Natural killer cell (primary cell): Measurements from ENCODE around the gene ROR1. TPM values are rescaled to one million over a fixed set of nuclear protein-coding genes. Genes with fewer than 3 reads are reported as not detected.

ENCODE experiments used
- ATAC-seq, 3 donors: fragments of 150-1000 bp in 2 of 3; fragments of 200-7000 bp in 1 of 3; cut with Tn5 transposase; 1 replicate in 1 of 3; 2 replicates in 2 of 3; pipeline ENCODE4 v1.10.0; 2021; ENCODE audit warnings: mild to moderate bottlenecking in 2 of 3, moderate library complexity in 2 of 3
- DNase-seq, 2 donors: peaks; one replicate each; pipeline versions ENCODE4 v3.0.0 to v3.0.0-alpha.2; 2013 to 2021; ENCODE audit warnings: mixed read lengths in 1 of 2
- H3K27ac ChIP-seq: one replicate; pipeline ENCODE4 v1.5.1; 2013; ENCODE audit warnings: mild to moderate bottlenecking, low read length
- H3K27me3 ChIP-seq: one replicate; pipeline ENCODE4 v1.6.1; 2013; ENCODE audit warnings: low read length; ENCODE audit not compliant: control insufficient read depth, insufficient read depth
- H3K36me3 ChIP-seq: one replicate; pipeline ENCODE4 v1.6.1; 2013; ENCODE audit warnings: low read length; ENCODE audit not compliant: control insufficient read depth, insufficient read depth
- H3K4me1 ChIP-seq: one replicate; pipeline ENCODE4 v1.6.1; 2013; ENCODE audit warnings: low read length; ENCODE audit not compliant: control insufficient read depth, insufficient read depth
- H3K4me3 ChIP-seq: one replicate; pipeline ENCODE4 v1.5.1; 2013; ENCODE audit warnings: low read length
- H3K9me3 ChIP-seq: one replicate; pipeline ENCODE4 v1.6.1; 2013; ENCODE audit warnings: low read length; ENCODE audit not compliant: control insufficient read depth, insufficient read depth
- H3K27ac Mint-ChIP-seq, 2 donors: one replicate each; pipeline ENCODE4 v1.8.0; 2022; ENCODE audit warnings: mild to moderate bottlenecking in 2 of 2, mixed read lengths in 2 of 2, moderate library complexity in 1 of 2
- H3K27me3 Mint-ChIP-seq, 2 donors: one replicate each; pipeline ENCODE4 v1.8.0; 2022; ENCODE audit warnings: low read depth in 2 of 2, mixed read lengths in 2 of 2
- H3K36me3 Mint-ChIP-seq: one replicate; pipeline ENCODE4 v1.8.0; 2022; ENCODE audit warnings: mixed read lengths
- H3K4me1 Mint-ChIP-seq, 2 donors: one replicate each; pipeline ENCODE4 v1.8.0; 2022; ENCODE audit warnings: mixed read lengths in 2 of 2
- H3K4me3 Mint-ChIP-seq: one replicate; pipeline ENCODE4 v1.8.0; 2022; ENCODE audit warnings: mild to moderate bottlenecking, moderate library complexity, mixed read lengths
- H3K9me3 Mint-ChIP-seq, 2 donors: one replicate each; pipeline ENCODE4 v1.8.0; 2022; ENCODE audit warnings: mixed read lengths in 2 of 2
- WGBS: methylation state at CpG from one replicate; pipeline ENCODE4 v1.1.7; 2013; ENCODE audit warnings: missing lambda C conversion rate; ENCODE audit not compliant: insufficient coverage; 5-methylcytosine and 5-hydroxymethylcytosine counted together
- intact Hi-C: fragments of 100-400 bp; cut with micrococcal nuclease; formaldehyde crosslinking; loops from one replicate; pipeline ENCODE4 v1.14.2; 2022
- total RNA-seq, 4 donors: library from RNA; stranded (reverse); fragments of 120-200 nt in 1 of 4; gene quantifications; one replicate each; pipeline versions ENCODE4 v1.2.3 to v1.2.4, GENCODE V29; 2013 to 2022
- TF ChIP-seq, protein P1 (sequence below): fragments of 200-600 bp; IDR thresholded peaks from one replicate; pipeline ENCODE4 v1.8.0; 2022; ENCODE audit warnings: antibody characterized with exemption

The ROR1 gene
- total RNA-seq, 3 donors from 2014 or later (not counting 1 experiment from before 2014, with no cell fraction given) = 0.05 to 0.35 (median 0.27) TPM

DNA sequence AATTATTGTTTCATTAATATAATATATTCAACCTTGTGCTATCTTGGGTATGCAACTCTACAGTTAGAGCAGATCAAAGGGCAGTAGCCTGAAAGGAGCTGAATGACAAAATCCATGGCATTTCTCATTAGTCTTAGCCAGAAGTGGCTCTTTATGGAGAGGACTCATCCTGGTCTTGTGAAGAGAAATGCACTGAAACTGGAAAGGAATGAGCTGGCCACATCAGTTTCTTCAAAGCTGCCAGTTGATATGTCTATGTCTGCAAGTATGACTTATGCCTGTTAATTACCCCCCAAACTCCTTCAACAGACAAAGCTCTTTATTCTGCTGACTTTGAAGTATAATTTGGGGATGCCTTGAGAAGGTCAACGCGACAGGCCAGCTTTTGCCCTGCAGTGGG, 310.6 kb downstream of the ROR1 start:
- Histone ChIP-seq H3K4me1 (no peaks in the 10 kb centered on the region), H3K9me3 (no peaks in the 10 kb centered on the region), H3K27ac (no peak overlapping the region), H3K4me3 (no peak overlapping the region), H3K27me3 (no peaks in the 10 kb centered on the region), H3K36me3 (no peaks in the 10 kb centered on the region)
- 100% methylated on average over 2 of the region's 2 CpGs for WGBS
- TF ChIP-seq, protein P1, sequence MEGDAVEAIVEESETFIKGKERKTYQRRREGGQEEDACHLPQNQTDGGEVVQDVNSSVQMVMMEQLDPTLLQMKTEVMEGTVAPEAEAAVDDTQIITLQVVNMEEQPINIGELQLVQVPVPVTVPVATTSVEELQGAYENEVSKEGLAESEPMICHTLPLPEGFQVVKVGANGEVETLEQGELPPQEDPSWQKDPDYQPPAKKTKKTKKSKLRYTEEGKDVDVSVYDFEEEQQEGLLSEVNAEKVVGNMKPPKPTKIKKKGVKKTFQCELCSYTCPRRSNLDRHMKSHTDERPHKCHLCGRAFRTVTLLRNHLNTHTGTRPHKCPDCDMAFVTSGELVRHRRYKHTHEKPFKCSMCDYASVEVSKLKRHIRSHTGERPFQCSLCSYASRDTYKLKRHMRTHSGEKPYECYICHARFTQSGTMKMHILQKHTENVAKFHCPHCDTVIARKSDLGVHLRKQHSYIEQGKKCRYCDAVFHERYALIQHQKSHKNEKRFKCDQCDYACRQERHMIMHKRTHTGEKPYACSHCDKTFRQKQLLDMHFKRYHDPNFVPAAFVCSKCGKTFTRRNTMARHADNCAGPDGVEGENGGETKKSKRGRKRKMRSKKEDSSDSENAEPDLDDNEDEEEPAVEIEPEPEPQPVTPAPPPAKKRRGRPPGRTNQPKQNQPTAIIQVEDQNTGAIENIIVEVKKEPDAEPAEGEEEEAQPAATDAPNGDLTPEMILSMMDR = no peak
- DNase-seq (no peak), ATAC-seq (no peak)
- Mint-ChIP-seq H3K27me3 (no peaks in the 10 kb centered on the region), H3K9me3 (no peaks in the 10 kb centered on the region), H3K27ac (no peak overlapping the region), H3K36me3 (no peaks in the 10 kb centered on the region), H3K4me3 (no peak overlapping the region), H3K4me1 (no peaks in the 10 kb centered on the region)
- intact Hi-C loops = no loop called here

DNA sequence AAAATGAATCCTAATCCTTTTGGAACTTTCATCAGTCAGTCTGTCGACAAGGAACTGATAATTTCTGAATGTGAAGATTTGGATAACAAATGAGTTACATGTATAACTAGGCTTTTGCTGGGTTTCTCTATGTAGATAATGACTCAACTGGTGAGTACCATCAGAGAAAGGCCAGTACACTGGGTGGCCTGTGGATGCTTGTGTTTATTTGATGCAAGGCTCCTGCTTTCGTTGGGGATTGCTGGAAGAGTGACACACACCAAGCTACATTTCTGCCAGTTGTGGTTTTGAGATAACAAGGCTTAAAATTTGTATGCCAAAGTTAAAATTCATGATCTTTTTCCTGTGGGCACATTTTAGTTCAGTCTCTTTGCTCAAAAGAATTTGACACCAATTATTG, 314.0 kb downstream of the ROR1 start:
- H3K27ac Mint-ChIP-seq = no peak overlapping the region
- TF ChIP-seq, protein P1 = no peak
- H3K9me3 Mint-ChIP-seq = no peaks in the 10 kb centered on the region
- Histone ChIP-seq H3K36me3 (no peaks in the 10 kb centered on the region), H3K27ac (no peak overlapping the region), H3K27me3 (no peaks in the 10 kb centered on the region), H3K4me3 (no peak overlapping the region), H3K4me1 (no peaks in the 10 kb centered on the region), H3K9me3 (no peaks in the 10 kb centered on the region)
- intact Hi-C loops = no loop called here
- H3K4me3 Mint-ChIP-seq = no peak overlapping the region
- ATAC-seq (no peak), DNase-seq (no peak)
- no peaks in the 10 kb centered on the region for H3K4me1 Mint-ChIP-seq
- WGBS = 43% methylated on average over 2 of the region's 2 CpGs
- H3K27me3 Mint-ChIP-seq = no peaks in the 10 kb centered on the region
- no peaks in the 10 kb centered on the region for H3K36me3 Mint-ChIP-seq

DNA sequence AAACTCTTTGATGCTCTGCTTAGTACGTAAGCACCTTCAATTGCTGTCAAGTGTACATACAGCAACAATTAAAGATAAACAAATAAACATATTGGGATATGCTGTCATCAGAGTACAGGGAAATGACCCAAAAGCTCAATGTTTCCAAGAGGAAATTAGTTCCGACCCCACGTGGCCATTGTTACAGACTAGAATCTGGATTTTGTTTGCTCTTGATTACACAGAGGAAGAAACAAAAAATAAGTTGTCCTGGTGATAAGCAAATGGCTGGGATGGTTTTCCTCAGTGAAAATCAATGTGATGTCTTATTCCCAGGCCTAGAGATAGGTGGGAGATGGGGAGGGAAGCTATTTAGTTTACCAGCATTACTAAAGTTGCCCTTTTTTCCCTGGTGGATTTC, 316.6 kb downstream of the ROR1 start:
- Mint-ChIP-seq H3K4me1 (no peaks in the 10 kb centered on the region), H3K4me3 (no peak overlapping the region), H3K36me3 (no peaks in the 10 kb centered on the region), H3K9me3 (no peaks in the 10 kb centered on the region), H3K27me3 (peaks cover 0 to 17% of the 10 kb centered on the region in 2 donors), H3K27ac (no peak overlapping the region)
- Histone ChIP-seq H3K9me3 (no peaks in the 10 kb centered on the region), H3K4me3 (no peak overlapping the region), H3K27me3 (no peaks in the 10 kb centered on the region), H3K36me3 (no peaks in the 10 kb centered on the region), H3K27ac (no peak overlapping the region), H3K4me1 (no peaks in the 10 kb centered on the region)
- DNase-seq (no peak), ATAC-seq (no peak)
- 87% methylated on average over 3 of the region's 3 CpGs for WGBS
- TF ChIP-seq, protein P1 = no peak
- intact Hi-C loops = no loop called here

DNA sequence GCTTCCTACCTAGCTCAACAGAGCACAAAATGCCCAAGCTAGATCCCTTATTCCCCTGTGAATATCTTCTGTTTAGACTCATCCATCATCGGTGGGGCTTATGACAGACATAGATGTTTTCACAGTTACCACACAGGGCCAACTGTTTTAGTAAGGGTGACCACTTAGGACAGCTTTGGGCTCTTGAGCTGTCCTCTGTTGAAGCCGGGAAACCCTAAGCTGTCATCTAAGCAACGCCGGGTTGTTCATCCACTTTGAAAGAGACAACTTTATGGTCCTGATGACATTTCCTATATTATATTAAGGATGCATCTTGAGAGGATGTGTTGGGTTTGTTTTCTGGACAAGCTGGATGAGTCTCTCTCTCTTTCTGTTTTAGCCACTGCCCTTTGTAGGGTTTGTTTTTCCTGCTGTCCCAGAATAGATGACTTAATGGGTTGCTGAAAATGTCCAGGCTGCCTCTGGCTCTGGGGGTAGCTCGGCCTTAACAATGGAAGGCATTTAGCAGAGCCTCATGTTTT, 319.1 kb downstream of the ROR1 start:
- Histone ChIP-seq H3K4me3 (no peak overlapping the region), H3K27ac (no peak overlapping the region), H3K27me3 (no peaks in the 10 kb centered on the region), H3K4me1 (no peaks in the 10 kb centered on the region), H3K36me3 (no peaks in the 10 kb centered on the region), H3K9me3 (no peaks in the 10 kb centered on the region)
- TF ChIP-seq, protein P1 = no peak
- Mint-ChIP-seq H3K27ac (no peak overlapping the region), H3K4me3 (no peak overlapping the region), H3K4me1 (no peaks in the 10 kb centered on the region), H3K36me3 (no peaks in the 10 kb centered on the region), H3K27me3 (peaks cover 0 to 19% of the 10 kb centered on the region in 2 donors), H3K9me3 (no peaks in the 10 kb centered on the region)
- no peak for ATAC-seq
- intact Hi-C loops = no loop called here
- no peak for DNase-seq
- WGBS = 70% methylated on average over 5 of the region's 5 CpGs
